HepG2 (cell line): ENCODE results near the gene SLC22A4. TPM values are rescaled to one million over a fixed set of nuclear protein-coding genes. Genes with fewer than 3 reads are reported as not detected.

Experiments
- ATAC-seq: fragments of 200-7000 bp; cut with Tn5 transposase; 3 replicates; pipeline ENCODE4 v1.9.1; 2020; ENCODE audit warnings: mild to moderate bottlenecking, moderate library complexity
- BruUV-seq: library from RNA; stranded (reverse); fragments of 400-500 nt; replicated peaks from 2 replicates; lab custom pipeline; 2021; lab: Mats Ljungman, UMichigan
- CTCF ChIA-PET: fragments of 300-600 bp; formaldehyde crosslinking; extraction: SDS; loops from one replicate; lab custom pipeline; 2021; ENCODE audit warnings: low total read pairs, inconsistent platforms, low intra/inter-chr PET ratio; lab: Yijun Ruan, JAX
- POLR2A ChIA-PET: fragments of 350-600 bp; sonication (Branson Sonifier 250); formaldehyde crosslinking; loops from one replicate; lab custom pipeline; 2020; ENCODE audit warnings: antibody characterized with exemption, inconsistent platforms; lab: Yijun Ruan, JAX
- DNase-seq: peaks from one replicate; pipeline ENCODE4 v3.0.0-alpha.2; 2015; ENCODE audit warnings: low spot score
- FAIRE-seq: peaks from 3 replicates; lab custom pipeline; 2011; peaks lifted over from hg19 to GRCh38; lab: Jason Lieb, UNC
- H2AFZ ChIP-seq: one replicate; pipeline ENCODE4 v1.6.1; 2011; ENCODE audit warnings: low read length, inconsistent platforms
- H3K27ac ChIP-seq: fragments of 300-600 bp; 3 replicates; pipeline ENCODE4 v1.8.0; 2011; ENCODE audit warnings: mixed run types, mild to moderate bottlenecking, mixed read lengths, low read length, inconsistent platforms; ENCODE audit not compliant: insufficient read depth; ENCODE audit errors: extremely low read length
- H3K27me3 ChIP-seq, 2 experiments: fragments of 200-600 bp in 1 of 2; 2 replicates in 1 of 2; 3 replicates in 1 of 2; pipeline versions ENCODE4 v1.6.0 to v1.8.0; 2011; ENCODE audit warnings: low read length in 2 of 2, mild to moderate bottlenecking in 2 of 2, moderate library complexity in 2 of 2, inconsistent platforms in 1 of 2; ENCODE audit not compliant: insufficient read depth in 2 of 2, control insufficient read depth in 1 of 2
- H3K36me3 ChIP-seq, 2 experiments: fragments of 200-600 bp in 1 of 2; replicated peaks in 1 of 2; 2 replicates in 1 of 2; 3 replicates in 1 of 2; pipeline versions ENCODE4 v1.5.1 to v1.8.0; 2011; ENCODE audit warnings: low read length in 2 of 2, inconsistent platforms in 1 of 2; ENCODE audit not compliant: insufficient read depth in 2 of 2, control insufficient read depth in 1 of 2
- H3K4me1 ChIP-seq: 2 replicates; pipeline ENCODE4 v1.5.1; 2012; ENCODE audit warnings: low read length, inconsistent platforms; ENCODE audit not compliant: insufficient read depth
- H3K4me2 ChIP-seq: 2 replicates; pipeline ENCODE4 v1.6.0; 2011; ENCODE audit warnings: low read depth, low read length, inconsistent platforms
- H3K4me3 ChIP-seq, 3 experiments: fragments of 200-600 bp in 1 of 3; sonication (generic), shearing (Covaris generic) in 1 of 3; replicated peaks in 1 of 3; 2 replicates each; pipeline ENCODE4 v1.5.1; 2011 to 2016; ENCODE audit warnings: low read length in 3 of 3, inconsistent platforms in 2 of 3, low read depth in 2 of 3, mild to moderate bottlenecking in 2 of 3, control low read depth in 1 of 3, mixed read lengths in 1 of 3; ENCODE audit not compliant: insufficient read depth in 1 of 3
- H3K79me2 ChIP-seq: one replicate; pipeline ENCODE4 v1.6.1; 2011; ENCODE audit warnings: low read length, inconsistent platforms; ENCODE audit not compliant: insufficient read depth
- H3K9ac ChIP-seq: 2 replicates; pipeline ENCODE4 v1.6.0; 2011; ENCODE audit warnings: mild to moderate bottlenecking, low read depth, low read length, inconsistent platforms; ENCODE audit not compliant: insufficient read depth
- H3K9me3 ChIP-seq: 2 replicates; pipeline ENCODE4 v1.5.1; 2012; ENCODE audit warnings: mild to moderate bottlenecking, low read length
- H4K20me1 ChIP-seq: 2 replicates; pipeline ENCODE4 v1.6.0; 2011; ENCODE audit warnings: inconsistent platforms, mild to moderate bottlenecking, low read length, moderate library complexity; ENCODE audit not compliant: insufficient read depth
- AFF4 ChIP-seq: sonication (generic); formaldehyde crosslinking; IDR thresholded peaks from 2 replicates; pipeline ENCODE4 v1.4.0; 2020; ENCODE audit warnings: missing genetic modification reagents
- CEBPB ChIP-seq: IDR thresholded peaks from 2 replicates; pipeline ENCODE4 v1.6.1; 2011; ENCODE audit warnings: low read depth, low read length, improper control_type of control experiment, borderline replicate concordance
- CEBPG ChIP-seq: IDR thresholded peaks from 2 replicates; pipeline ENCODE4 v1.6.1; 2016
- E2F2 ChIP-seq: sonication (generic); formaldehyde crosslinking; IDR thresholded peaks from 2 replicates; pipeline ENCODE4 v1.4.0; 2020; ENCODE audit warnings: missing genetic modification reagents, borderline replicate concordance
- HNRNPK ChIP-seq: fragments of 200-400 bp; formaldehyde crosslinking; IDR thresholded peaks from 2 replicates; pipeline ENCODE4 v1.6.1; 2018; ENCODE audit warnings: low read length, low read depth, moderate library complexity, mild to moderate bottlenecking; ENCODE audit not compliant: poor library complexity, severe bottlenecking
- POLR2A ChIP-seq, 2 experiments: IDR thresholded peaks; 2 replicates each; pipeline ENCODE4 v1.6.1; 2011; ENCODE audit warnings: low read depth in 2 of 2, low read length in 2 of 2, mild to moderate bottlenecking in 1 of 2, moderate library complexity in 1 of 2; ENCODE audit not compliant: insufficient read depth in 1 of 2
- RFX3 ChIP-seq: IDR thresholded peaks from 2 replicates; pipeline ENCODE4 v1.6.1; 2016; ENCODE audit warnings: missing biosample characterization, missing genetic modification reagents
- RFXAP ChIP-seq: sonication (generic); formaldehyde crosslinking; IDR thresholded peaks from 2 replicates; pipeline ENCODE4 v1.4.0; 2020; ENCODE audit warnings: missing genetic modification reagents, borderline replicate concordance
- SP1 ChIP-seq, 2 experiments: fragments of 450-650 bp in 1 of 2; sonication (generic) in 1 of 2; formaldehyde crosslinking in 1 of 2; IDR thresholded peaks; 2 replicates each; pipeline versions ENCODE4 v1.4.0 to v1.6.1; 2016 to 2020; ENCODE audit warnings: missing genetic modification reagents in 1 of 2
- ZBTB38 ChIP-seq: sonication (generic); formaldehyde crosslinking; IDR thresholded peaks from 2 replicates; pipeline ENCODE4 v1.5.1; 2020; ENCODE audit warnings: mild to moderate bottlenecking, missing genetic modification reagents
- ZNF101 ChIP-seq: sonication (generic); formaldehyde crosslinking; IDR thresholded peaks from 2 replicates; pipeline ENCODE4 v1.4.0; 2020; ENCODE audit warnings: mild to moderate bottlenecking, low read depth, missing genetic modification reagents, borderline replicate concordance
- ZNF260 ChIP-seq: sonication (generic); formaldehyde crosslinking; IDR thresholded peaks from 2 replicates; pipeline ENCODE4 v1.4.0; 2020; ENCODE audit warnings: missing genetic modification reagents, low read depth, mild to moderate bottlenecking, borderline replicate concordance
- ZNF263 ChIP-seq: sonication (generic); formaldehyde crosslinking; IDR thresholded peaks from 2 replicates; pipeline ENCODE4 v1.4.0; 2020; ENCODE audit warnings: missing genetic modification reagents
- WGBS: methylation state at CpG from one replicate; pipeline ENCODE4 v1.1.6; 2017; ENCODE audit warnings: low lambda C conversion rate; 5-methylcytosine and 5-hydroxymethylcytosine counted together
- in situ Hi-C: cut with HindIII; loops from 2 replicates; pipeline ENCODE4 v1.10.0; 2017; ENCODE audit warnings: low pct_unique_long_range_greater_than_20kb; ENCODE audit not compliant: extremely low pct_ligation_motif_present
- intact Hi-C: fragments of 100-400 bp; cut with micrococcal nuclease; formaldehyde crosslinking; loops from one replicate; pipeline ENCODE4 v1.10.0; 2022; ENCODE audit not compliant: unreplicated experiment
- polyA plus RNA-seq, 8 experiments: library from polyadenylated mRNA; depleted of rRNA in 3 of 8; stranded (reverse) in 7 of 8; unstranded in 1 of 8; fragments of >200 nt; fragmentation: Illumina TruSeq in 4 of 8; extraction: Trizol in 4 of 8; gene quantifications; 2 replicates each; pipeline versions ENCODE4 v1.2.1 to v1.2.3, GENCODE V29; 2011 to 2016; ENCODE audit warnings: low read depth in 4 of 8, missing spikeins in 1 of 8, mixed read lengths in 1 of 8; ENCODE audit not compliant: insufficient read depth in 1 of 8
- total RNA-seq, 5 experiments: library from RNA; depleted of rRNA; stranded (reverse); fragments of >200 nt; fragmentation: Illumina TruSeq; extraction: Trizol; gene quantifications; 2 replicates each; pipeline ENCODE4 v1.2.3, GENCODE V29; 2016; ENCODE audit warnings: low read depth in 1 of 5
- TF ChIP-seq, protein P1 (sequence below): sonication (generic); formaldehyde crosslinking; IDR thresholded peaks from 2 replicates; pipeline ENCODE4 v1.9.0; 2021; ENCODE audit warnings: missing genetic modification reagents, mild to moderate bottlenecking, borderline replicate concordance

SLC22A4 gene
- total and polyA plus RNA-seq, 2 of the 13 experiments (the other 11 are each of a cell fraction or from before 2014, with no cell fraction given): 0.33 to 0.62 TPM

DNA sequence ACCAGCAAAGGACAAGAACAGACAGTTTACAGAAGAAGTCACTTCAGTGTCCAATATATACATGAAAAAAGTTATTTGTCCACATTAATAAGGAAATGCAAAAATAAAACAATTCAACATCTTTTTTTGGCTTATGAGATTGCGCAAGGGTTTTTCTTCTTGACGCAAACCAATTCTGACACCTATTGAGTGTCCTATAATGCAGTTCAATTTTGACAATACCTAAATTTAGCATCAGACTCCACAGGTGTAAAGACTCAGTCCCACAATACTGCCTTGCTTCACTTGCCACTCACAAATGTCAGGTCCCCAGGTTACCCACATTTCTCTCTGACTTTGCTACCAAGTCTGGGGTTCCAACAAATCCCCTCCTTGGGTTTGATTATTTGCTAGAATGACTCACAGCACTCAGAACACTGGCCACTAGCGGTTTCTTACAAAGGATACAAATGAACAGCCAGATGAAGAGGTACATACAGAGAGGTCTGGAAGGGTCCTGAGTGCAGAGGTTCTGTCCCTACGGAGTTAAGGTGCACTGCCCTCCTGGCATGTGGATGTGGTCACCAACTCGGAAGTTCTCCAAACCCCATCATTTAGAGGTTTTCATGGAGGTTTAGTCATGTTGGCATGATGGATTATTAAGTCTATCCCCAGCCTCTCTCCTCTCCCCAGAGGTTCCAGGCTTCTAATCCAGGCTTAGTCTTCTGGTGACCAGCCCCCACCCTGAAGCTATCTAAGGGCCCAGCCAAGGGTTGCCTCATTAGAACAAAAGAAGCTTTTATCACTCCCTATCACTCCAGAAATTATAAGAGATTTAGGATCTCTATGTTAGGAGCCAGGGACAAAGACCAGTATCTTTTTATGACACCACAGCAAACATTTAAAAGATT lies 48.3 kb downstream of the SLC22A4 start:
- FAIRE-seq (no peak), ATAC-seq (no peak), DNase-seq (no peak)
- no peaks in the 10 kb centered on the region for H3K27me3 ChIP-seq
- H3K36me3 ChIP-seq: no peaks in the 10 kb centered on the region
- intact Hi-C loops: no loop called here
- H3K4me1 ChIP-seq: peaks cover 13% of the 10 kb centered on the region
- TF ChIP-seq ZBTB38: no peak
- TF ChIP-seq HNRNPK: no peak
- 0 out of 2 replicates have a peak, but pooled peaks have one; percentile 13 for TF ChIP-seq CEBPG (CRISPR knock-in tag)
- peak; percentile 78 for TF ChIP-seq CEBPB
- TF ChIP-seq POLR2A (IDR thresholded peaks at IDR 0.05; ENCODE audit: insufficient read depth in 1 of 2, low read depth in 2 of 2, low read length in 2 of 2): no peak
- TF ChIP-seq, protein P1, sequence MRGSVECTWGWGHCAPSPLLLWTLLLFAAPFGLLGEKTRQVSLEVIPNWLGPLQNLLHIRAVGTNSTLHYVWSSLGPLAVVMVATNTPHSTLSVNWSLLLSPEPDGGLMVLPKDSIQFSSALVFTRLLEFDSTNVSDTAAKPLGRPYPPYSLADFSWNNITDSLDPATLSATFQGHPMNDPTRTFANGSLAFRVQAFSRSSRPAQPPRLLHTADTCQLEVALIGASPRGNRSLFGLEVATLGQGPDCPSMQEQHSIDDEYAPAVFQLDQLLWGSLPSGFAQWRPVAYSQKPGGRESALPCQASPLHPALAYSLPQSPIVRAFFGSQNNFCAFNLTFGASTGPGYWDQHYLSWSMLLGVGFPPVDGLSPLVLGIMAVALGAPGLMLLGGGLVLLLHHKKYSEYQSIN: no peak
- TF ChIP-seq SP1 (IDR thresholded peaks at IDR 0.05): no peak
- no peak for TF ChIP-seq SP1 (CRISPR knock-in tag; IDR thresholded peaks at IDR 0.05)
- TF ChIP-seq RFX3 (CRISPR knock-in tag): no peak
- TF ChIP-seq ZNF260 (CRISPR knock-in tag): no peak
- TF ChIP-seq RFXAP (CRISPR knock-in tag): no peak
- TF ChIP-seq ZNF101: no peak
- no peak for TF ChIP-seq ZNF263 (CRISPR knock-in tag)
- TF ChIP-seq E2F2 (CRISPR knock-in tag): no peak
- no peak for TF ChIP-seq AFF4 (CRISPR knock-in tag)
- BruUV-seq: no TSS peak
- WGBS: 83% methylated on average over 5 of the region's 5 CpGs
- H3K4me2 ChIP-seq: no peak overlapping the region
- no peaks in the 10 kb centered on the region for H3K79me2 ChIP-seq
- no peak overlapping the region for H3K27ac ChIP-seq
- ChIA-PET POLR2A (no interaction called here), CTCF (no interaction called here)
- in situ Hi-C loops: no loop called here
- no peaks in the 10 kb centered on the region for H3K9me3 ChIP-seq
- H3K4me3 ChIP-seq: no peak overlapping the region
- H2AFZ ChIP-seq: no peak overlapping the region
- no peak overlapping the region for H3K9ac ChIP-seq
- no peaks in the 10 kb centered on the region for H4K20me1 ChIP-seq
